MM.1S (cell line): Measurements from ENCODE around the gene MED27.

Experiments used
- CTCF ChIP-seq: fragments of 300-600 bp; sonication (generic); IDR thresholded peaks from 2 replicates; pipeline ENCODE4 v1.5.1; 2016; ENCODE audit warnings: antibody characterized with exemption, low read length, mixed read lengths
- EZH2phosphoT487 ChIP-seq: fragments of 300-600 bp; sonication (generic); IDR thresholded peaks from 2 replicates; pipeline ENCODE4 v1.6.1; 2018; ENCODE audit warnings: antibody characterized with exemption, low read length

DNA sequence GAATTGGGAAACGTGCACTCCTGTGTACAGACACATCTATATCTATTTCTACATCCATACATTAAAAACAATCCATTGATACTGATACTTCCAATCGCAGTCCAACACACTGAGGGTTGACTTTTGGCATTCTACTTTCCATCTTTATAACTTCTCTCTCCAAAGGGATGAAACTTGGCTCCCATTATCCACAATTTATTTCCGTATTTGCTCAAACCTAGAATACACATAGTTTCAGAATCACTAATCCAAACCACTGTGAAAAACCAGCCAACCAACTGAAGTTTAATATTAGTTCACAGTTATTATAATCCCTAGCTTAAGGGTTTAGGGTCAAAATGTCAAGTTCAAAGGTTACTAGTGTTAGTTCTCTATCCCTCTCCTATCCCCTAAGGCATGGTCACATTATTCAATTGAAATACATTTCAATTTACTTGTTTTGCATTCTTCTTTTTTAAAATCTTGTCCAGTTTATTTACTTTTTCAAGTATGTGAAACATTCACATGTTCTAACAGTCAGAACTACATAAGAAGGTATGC is 156.5 kb downstream of the MED27 start:
- TF ChIP-seq EZH2phosphoT487 (no peak), CTCF (no peak)
